ENCODE measurements around the gene DENND5A.

DNA sequence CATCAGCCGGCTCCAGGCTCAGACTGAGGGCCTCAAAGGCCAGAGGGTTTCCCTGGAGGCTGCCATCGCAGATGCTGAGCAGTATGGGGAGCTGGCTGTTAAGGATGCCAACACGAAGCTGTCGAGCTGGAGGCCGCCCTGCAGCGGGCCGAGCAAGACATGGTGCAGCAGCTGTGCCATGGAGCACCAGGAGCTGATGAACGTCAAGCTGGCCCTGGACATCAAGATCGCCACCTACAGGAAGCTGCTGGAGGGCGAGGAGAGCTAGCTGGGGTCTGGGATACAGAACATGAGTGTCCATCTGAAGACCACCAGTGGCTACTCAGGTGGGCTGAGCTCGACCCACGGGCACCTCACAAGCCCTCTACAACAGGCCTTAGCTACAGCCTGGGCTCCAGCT is 169.7 kb downstream of the DENND5A start:
- TF ChIP-seq POLR2A (IDR thresholded peaks at IDR 0.05) = no peak
- TF ChIP-seq, protein P1, sequence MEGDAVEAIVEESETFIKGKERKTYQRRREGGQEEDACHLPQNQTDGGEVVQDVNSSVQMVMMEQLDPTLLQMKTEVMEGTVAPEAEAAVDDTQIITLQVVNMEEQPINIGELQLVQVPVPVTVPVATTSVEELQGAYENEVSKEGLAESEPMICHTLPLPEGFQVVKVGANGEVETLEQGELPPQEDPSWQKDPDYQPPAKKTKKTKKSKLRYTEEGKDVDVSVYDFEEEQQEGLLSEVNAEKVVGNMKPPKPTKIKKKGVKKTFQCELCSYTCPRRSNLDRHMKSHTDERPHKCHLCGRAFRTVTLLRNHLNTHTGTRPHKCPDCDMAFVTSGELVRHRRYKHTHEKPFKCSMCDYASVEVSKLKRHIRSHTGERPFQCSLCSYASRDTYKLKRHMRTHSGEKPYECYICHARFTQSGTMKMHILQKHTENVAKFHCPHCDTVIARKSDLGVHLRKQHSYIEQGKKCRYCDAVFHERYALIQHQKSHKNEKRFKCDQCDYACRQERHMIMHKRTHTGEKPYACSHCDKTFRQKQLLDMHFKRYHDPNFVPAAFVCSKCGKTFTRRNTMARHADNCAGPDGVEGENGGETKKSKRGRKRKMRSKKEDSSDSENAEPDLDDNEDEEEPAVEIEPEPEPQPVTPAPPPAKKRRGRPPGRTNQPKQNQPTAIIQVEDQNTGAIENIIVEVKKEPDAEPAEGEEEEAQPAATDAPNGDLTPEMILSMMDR (IDR thresholded peaks at IDR 0.05) = no peak

Data from esophagus squamous epithelium (tissue), 4 donors.